SK-N-SH (cell line): ENCODE measurements around the gene GPC4. TPM values are rescaled to one million over a fixed set of nuclear protein-coding genes. Genes with fewer than 3 reads are reported as not detected.

Source experiments
- CTCF ChIA-PET: fragments of 300-600, 350-600 bp; formaldehyde crosslinking; extraction: SDS; loops from one replicate; lab custom pipeline; 2021; lab: Yijun Ruan, JAX
- POLR2A ChIA-PET: fragments of 350-600 bp; sonication (Branson Sonifier 250); formaldehyde crosslinking; extraction: SDS; loops from one replicate; lab custom pipeline; 2020; ENCODE audit warnings: antibody characterized with exemption, inconsistent platforms; lab: Yijun Ruan, JAX
- DNase-seq: peaks from one replicate; pipeline ENCODE4 v3.0.0; 2012
- H2AFZ ChIP-seq: fragments of 200-600 bp; sonication (generic); 2 replicates; pipeline ENCODE4 v1.8.1; 2016; ENCODE audit warnings: antibody characterized with exemption, mild to moderate bottlenecking, low read depth
- H3F3A ChIP-seq: fragments of 200-600 bp; sonication (generic); replicated peaks from 2 replicates; pipeline ENCODE3; 2016; ENCODE audit warnings: antibody characterized with exemption, mild to moderate bottlenecking; ENCODE audit not compliant: insufficient read depth
- H3K27ac ChIP-seq, 2 experiments: fragments of 200-500 bp in 1 of 2; fragments of 200-600 bp in 1 of 2; sonication (Bioruptor generic) in 1 of 2; sonication (generic), shearing (Covaris generic) in 1 of 2; 2 replicates each; pipeline versions ENCODE4 v1.5.1 to v1.6.1; 2014 to 2016; ENCODE audit warnings: low read depth in 2 of 2, inconsistent platforms in 1 of 2, low read length in 1 of 2, mild to moderate bottlenecking in 1 of 2, mixed read lengths in 1 of 2
- H3K27me3 ChIP-seq: fragments of 200-600 bp; sonication (generic), shearing (Covaris generic); 2 replicates; pipeline ENCODE4 v1.6.1; 2016; ENCODE audit warnings: mixed run types; ENCODE audit not compliant: insufficient read depth
- H3K36me3 ChIP-seq, 2 experiments: fragments of 200-500 bp in 1 of 2; fragments of 200-600 bp in 1 of 2; sonication (Bioruptor generic) in 1 of 2; sonication (generic) in 1 of 2; replicated peaks in 1 of 2; 2 replicates each; pipeline versions ENCODE3 to v1.5.1; 2014 to 2016; ENCODE audit warnings: low read length in 1 of 2, mild to moderate bottlenecking in 1 of 2; ENCODE audit not compliant: insufficient read depth in 2 of 2, control insufficient read depth in 1 of 2
- H3K4me1 ChIP-seq, 2 experiments: fragments of 200-500 bp in 1 of 2; fragments of 200-600 bp in 1 of 2; sonication (Bioruptor generic) in 1 of 2; sonication (generic), shearing (Covaris generic) in 1 of 2; 2 replicates each; pipeline versions ENCODE4 v1.5.1 to v1.6.1; 2014 to 2016; ENCODE audit warnings: low read depth in 1 of 2, low read length in 1 of 2, mixed run types in 1 of 2; ENCODE audit not compliant: insufficient read depth in 2 of 2, control insufficient read depth in 1 of 2
- H3K4me2 ChIP-seq: fragments of 200-600 bp; sonication (generic), shearing (Covaris generic); 2 replicates; pipeline ENCODE4 v1.6.1; 2017; ENCODE audit warnings: mixed run types
- H3K4me3 ChIP-seq, 2 experiments: fragments of 200-500 bp in 1 of 2; fragments of 200-600 bp in 1 of 2; sonication (Bioruptor generic) in 1 of 2; sonication (generic), shearing (Covaris generic) in 1 of 2; 2 replicates each; pipeline versions ENCODE4 v1.5.1 to v1.8.1; 2014 to 2016; ENCODE audit warnings: low read depth in 2 of 2, inconsistent platforms in 1 of 2, low read length in 1 of 2, mild to moderate bottlenecking in 1 of 2, mixed read lengths in 1 of 2, moderate library complexity in 1 of 2
- H3K79me2 ChIP-seq: fragments of 200-600 bp; sonication (generic); 2 replicates; pipeline ENCODE4 v1.8.1; 2017; ENCODE audit warnings: mild to moderate bottlenecking; ENCODE audit not compliant: insufficient read depth
- H3K9ac ChIP-seq: fragments of 200-600 bp; sonication (generic); 2 replicates; pipeline ENCODE4 v1.6.1; 2017; ENCODE audit warnings: mixed run types
- H3K9me2 ChIP-seq: fragments of 200-600 bp; sonication (generic); 2 replicates; pipeline ENCODE4 v1.6.1; 2017; ENCODE audit warnings: mixed run types
- H3K9me3 ChIP-seq: fragments of 200-600 bp; sonication (generic); 2 replicates; pipeline ENCODE4 v1.6.1; 2017; ENCODE audit warnings: mixed run types, mild to moderate bottlenecking, moderate library complexity
- H4K20me1 ChIP-seq: fragments of 200-600 bp; sonication (generic); 2 replicates; pipeline ENCODE4 v1.6.1; 2017; ENCODE audit warnings: mild to moderate bottlenecking, mixed run types; ENCODE audit not compliant: insufficient read depth
- ELF1 ChIP-seq: IDR thresholded peaks from 2 replicates; pipeline ENCODE4 v1.4.0; 2012
- FOXJ3 ChIP-seq: sonication (generic); formaldehyde crosslinking; IDR thresholded peaks from 2 replicates; pipeline ENCODE4 v1.5.1; 2020; ENCODE audit warnings: mild to moderate bottlenecking, missing genetic modification reagents
- FOXM1 ChIP-seq: IDR thresholded peaks from 2 replicates; pipeline ENCODE4 v1.4.0; 2012; ENCODE audit warnings: low read depth, mild to moderate bottlenecking
- GABPA ChIP-seq: IDR thresholded peaks from 2 replicates; pipeline ENCODE4 v1.4.0; 2012; ENCODE audit warnings: low read depth, mild to moderate bottlenecking
- GATA2 ChIP-seq: sonication (generic); formaldehyde crosslinking; IDR thresholded peaks from 2 replicates; pipeline ENCODE4 v1.5.0; 2020; ENCODE audit warnings: mild to moderate bottlenecking, missing genetic modification reagents
- MEF2A ChIP-seq: IDR thresholded peaks from 2 replicates; pipeline ENCODE4 v1.4.0; 2012; ENCODE audit warnings: low read depth, borderline replicate concordance
- NFIC ChIP-seq: IDR thresholded peaks from 2 replicates; pipeline ENCODE4 v1.4.0; 2012; ENCODE audit warnings: borderline replicate concordance
- NRF1 ChIP-seq: IDR thresholded peaks from 2 replicates; pipeline ENCODE4 v1.6.1; 2012; ENCODE audit warnings: low read depth, mild to moderate bottlenecking, low read length
- POLR2AphosphoS5 ChIP-seq: IDR thresholded peaks from 2 replicates; pipeline ENCODE4 v1.6.1; 2012; ENCODE audit warnings: low read depth, low read length
- RAD21 ChIP-seq: IDR thresholded peaks from 2 replicates; pipeline ENCODE4 v1.6.1; 2012; ENCODE audit warnings: mild to moderate bottlenecking, low read length
- RXRA ChIP-seq: IDR thresholded peaks from 2 replicates; pipeline ENCODE4 v1.4.0; 2012; ENCODE audit warnings: low read depth, mild to moderate bottlenecking, borderline replicate concordance
- TCF12 ChIP-seq: IDR thresholded peaks from 2 replicates; pipeline ENCODE4 v1.4.0; 2012
- WGBS: methylation state at CpG from one replicate; pipeline ENCODE4 v1.1.6; 2017; ENCODE audit warnings: low lambda C conversion rate; 5-methylcytosine and 5-hydroxymethylcytosine counted together
- polyA plus RNA-seq, 3 experiments: library from polyadenylated mRNA; depleted of rRNA; stranded (reverse); fragments of >200 nt; gene quantifications; 2 replicates each; pipeline ENCODE4 v1.2.3, GENCODE V29; 2012
- TF ChIP-seq, protein P1 (sequence below): fragments of 200-600 bp; sonication (generic); IDR thresholded peaks from 2 replicates; pipeline ENCODE4 v1.6.1; 2017; ENCODE audit warnings: antibody characterized with exemption, mild to moderate bottlenecking, moderate library complexity
- TF ChIP-seq, protein P2 (sequence below): IDR thresholded peaks from 2 replicates; pipeline ENCODE4; 2012
- TF ChIP-seq, protein P3 (sequence below): IDR thresholded peaks from 2 replicates; pipeline ENCODE4 v1.4.0; 2012; ENCODE audit warnings: low read depth, borderline replicate concordance
- TF ChIP-seq, protein P4 (sequence below): IDR thresholded peaks from 2 replicates; pipeline ENCODE4 v1.6.1; 2012; ENCODE audit warnings: mild to moderate bottlenecking, low read depth, low read length, moderate library complexity
- TF ChIP-seq, protein P5 (sequence below): IDR thresholded peaks from 2 replicates; pipeline ENCODE4 v1.4.0; 2012; ENCODE audit warnings: low read depth, borderline replicate concordance

GPC4 gene
- polyA plus RNA-seq, 1 of the 3 experiments (the other 2 are of a cell fraction): 0.16 TPM

DNA sequence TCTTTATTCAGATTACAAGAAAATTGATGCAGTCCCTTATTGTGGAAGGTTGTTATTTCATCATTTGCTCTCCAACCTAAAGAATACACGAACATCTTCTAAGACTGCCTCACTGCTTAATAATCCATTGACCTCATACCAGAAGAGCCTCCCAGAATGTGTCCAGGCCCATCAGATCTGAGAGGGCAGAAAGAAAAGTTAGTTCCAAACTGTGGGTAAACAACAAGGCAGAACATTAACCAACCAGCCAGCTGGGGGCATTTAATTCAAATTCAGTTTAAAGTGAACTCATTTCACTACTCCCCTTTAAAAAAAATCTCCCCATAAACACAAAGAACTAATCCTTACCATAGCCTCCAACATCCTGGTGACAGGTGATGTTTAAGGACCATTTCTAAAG is 13.8 kb downstream of the GPC4 start:
- no peaks in the 10 kb centered on the region for H4K20me1 ChIP-seq
- H3K4me3 ChIP-seq: no peak overlapping the region
- CTCF ChIA-PET: no interaction called here
- no peak overlapping the region for H2AFZ ChIP-seq
- WGBS: 6% methylated on average over 1 of the region's 1 CpG
- no peak overlapping the region for H3K9ac ChIP-seq
- H3K27ac ChIP-seq: no peak overlapping the region
- H3K36me3 ChIP-seq: no peaks in the 10 kb centered on the region
- H3K4me1 ChIP-seq: no peaks in the 10 kb centered on the region
- POLR2A ChIA-PET: no interaction called here
- H3K9me2 ChIP-seq: no peaks in the 10 kb centered on the region
- TF ChIP-seq TCF12 (no peak), RXRA (no peak), RAD21 (no peak), NFIC (no peak)
- TF ChIP-seq, protein P1, sequence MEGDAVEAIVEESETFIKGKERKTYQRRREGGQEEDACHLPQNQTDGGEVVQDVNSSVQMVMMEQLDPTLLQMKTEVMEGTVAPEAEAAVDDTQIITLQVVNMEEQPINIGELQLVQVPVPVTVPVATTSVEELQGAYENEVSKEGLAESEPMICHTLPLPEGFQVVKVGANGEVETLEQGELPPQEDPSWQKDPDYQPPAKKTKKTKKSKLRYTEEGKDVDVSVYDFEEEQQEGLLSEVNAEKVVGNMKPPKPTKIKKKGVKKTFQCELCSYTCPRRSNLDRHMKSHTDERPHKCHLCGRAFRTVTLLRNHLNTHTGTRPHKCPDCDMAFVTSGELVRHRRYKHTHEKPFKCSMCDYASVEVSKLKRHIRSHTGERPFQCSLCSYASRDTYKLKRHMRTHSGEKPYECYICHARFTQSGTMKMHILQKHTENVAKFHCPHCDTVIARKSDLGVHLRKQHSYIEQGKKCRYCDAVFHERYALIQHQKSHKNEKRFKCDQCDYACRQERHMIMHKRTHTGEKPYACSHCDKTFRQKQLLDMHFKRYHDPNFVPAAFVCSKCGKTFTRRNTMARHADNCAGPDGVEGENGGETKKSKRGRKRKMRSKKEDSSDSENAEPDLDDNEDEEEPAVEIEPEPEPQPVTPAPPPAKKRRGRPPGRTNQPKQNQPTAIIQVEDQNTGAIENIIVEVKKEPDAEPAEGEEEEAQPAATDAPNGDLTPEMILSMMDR: no peak
- TF ChIP-seq, protein P2, sequence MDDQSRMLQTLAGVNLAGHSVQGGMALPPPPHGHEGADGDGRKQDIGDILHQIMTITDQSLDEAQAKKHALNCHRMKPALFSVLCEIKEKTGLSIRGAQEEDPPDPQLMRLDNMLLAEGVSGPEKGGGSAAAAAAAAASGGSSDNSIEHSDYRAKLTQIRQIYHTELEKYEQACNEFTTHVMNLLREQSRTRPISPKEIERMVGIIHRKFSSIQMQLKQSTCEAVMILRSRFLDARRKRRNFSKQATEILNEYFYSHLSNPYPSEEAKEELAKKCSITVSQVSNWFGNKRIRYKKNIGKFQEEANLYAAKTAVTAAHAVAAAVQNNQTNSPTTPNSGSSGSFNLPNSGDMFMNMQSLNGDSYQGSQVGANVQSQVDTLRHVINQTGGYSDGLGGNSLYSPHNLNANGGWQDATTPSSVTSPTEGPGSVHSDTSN: no peak
- TF ChIP-seq, protein P3, sequence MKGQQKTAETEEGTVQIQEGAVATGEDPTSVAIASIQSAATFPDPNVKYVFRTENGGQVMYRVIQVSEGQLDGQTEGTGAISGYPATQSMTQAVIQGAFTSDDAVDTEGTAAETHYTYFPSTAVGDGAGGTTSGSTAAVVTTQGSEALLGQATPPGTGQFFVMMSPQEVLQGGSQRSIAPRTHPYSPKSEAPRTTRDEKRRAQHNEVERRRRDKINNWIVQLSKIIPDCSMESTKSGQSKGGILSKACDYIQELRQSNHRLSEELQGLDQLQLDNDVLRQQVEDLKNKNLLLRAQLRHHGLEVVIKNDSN: no peak
- TF ChIP-seq, protein P4, sequence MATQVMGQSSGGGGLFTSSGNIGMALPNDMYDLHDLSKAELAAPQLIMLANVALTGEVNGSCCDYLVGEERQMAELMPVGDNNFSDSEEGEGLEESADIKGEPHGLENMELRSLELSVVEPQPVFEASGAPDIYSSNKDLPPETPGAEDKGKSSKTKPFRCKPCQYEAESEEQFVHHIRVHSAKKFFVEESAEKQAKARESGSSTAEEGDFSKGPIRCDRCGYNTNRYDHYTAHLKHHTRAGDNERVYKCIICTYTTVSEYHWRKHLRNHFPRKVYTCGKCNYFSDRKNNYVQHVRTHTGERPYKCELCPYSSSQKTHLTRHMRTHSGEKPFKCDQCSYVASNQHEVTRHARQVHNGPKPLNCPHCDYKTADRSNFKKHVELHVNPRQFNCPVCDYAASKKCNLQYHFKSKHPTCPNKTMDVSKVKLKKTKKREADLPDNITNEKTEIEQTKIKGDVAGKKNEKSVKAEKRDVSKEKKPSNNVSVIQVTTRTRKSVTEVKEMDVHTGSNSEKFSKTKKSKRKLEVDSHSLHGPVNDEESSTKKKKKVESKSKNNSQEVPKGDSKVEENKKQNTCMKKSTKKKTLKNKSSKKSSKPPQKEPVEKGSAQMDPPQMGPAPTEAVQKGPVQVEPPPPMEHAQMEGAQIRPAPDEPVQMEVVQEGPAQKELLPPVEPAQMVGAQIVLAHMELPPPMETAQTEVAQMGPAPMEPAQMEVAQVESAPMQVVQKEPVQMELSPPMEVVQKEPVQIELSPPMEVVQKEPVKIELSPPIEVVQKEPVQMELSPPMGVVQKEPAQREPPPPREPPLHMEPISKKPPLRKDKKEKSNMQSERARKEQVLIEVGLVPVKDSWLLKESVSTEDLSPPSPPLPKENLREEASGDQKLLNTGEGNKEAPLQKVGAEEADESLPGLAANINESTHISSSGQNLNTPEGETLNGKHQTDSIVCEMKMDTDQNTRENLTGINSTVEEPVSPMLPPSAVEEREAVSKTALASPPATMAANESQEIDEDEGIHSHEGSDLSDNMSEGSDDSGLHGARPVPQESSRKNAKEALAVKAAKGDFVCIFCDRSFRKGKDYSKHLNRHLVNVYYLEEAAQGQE: no peak
- DNase-seq: no peak
- H3F3A ChIP-seq: no peaks in the 10 kb centered on the region
- H3K79me2 ChIP-seq: no peaks in the 10 kb centered on the region
- no peaks in the 10 kb centered on the region for H3K27me3 ChIP-seq
- H3K9me3 ChIP-seq: no peaks in the 10 kb centered on the region
- no peak overlapping the region for H3K4me2 ChIP-seq

DNA sequence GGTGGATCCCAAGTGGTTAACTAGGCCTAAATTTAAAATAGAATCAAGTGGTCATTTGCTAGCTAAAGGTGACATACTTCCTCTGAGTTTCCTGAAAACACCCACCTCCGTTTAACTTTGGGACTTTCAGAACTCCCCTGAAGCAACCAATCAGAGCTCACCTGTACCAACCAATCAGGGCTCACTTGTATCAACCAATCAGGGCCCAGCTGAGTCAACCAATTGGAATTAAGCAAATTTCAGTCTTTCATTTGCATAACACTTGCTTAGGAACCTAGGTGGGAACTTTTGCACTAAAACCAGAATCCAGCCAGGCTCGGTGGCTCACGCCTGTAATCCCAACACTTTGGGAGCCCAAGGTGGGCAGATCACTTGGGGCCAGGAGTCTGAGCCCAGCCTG is 15.9 kb downstream of the GPC4 start:
- Histone ChIP-seq H3K9me3 (no peaks in the 10 kb centered on the region), H3F3A (no peaks in the 10 kb centered on the region), H2AFZ (no peak overlapping the region), H3K9ac (no peak overlapping the region), H3K4me3 (no peak overlapping the region), H3K9me2 (no peaks in the 10 kb centered on the region), H3K79me2 (no peaks in the 10 kb centered on the region), H3K27ac (no peak overlapping the region), H4K20me1 (no peaks in the 10 kb centered on the region), H3K36me3 (no peaks in the 10 kb centered on the region), H3K4me1 (no peaks in the 10 kb centered on the region), H3K27me3 (no peaks in the 10 kb centered on the region), H3K4me2 (no peak overlapping the region)
- CTCF ChIA-PET: no interaction called here
- POLR2A ChIA-PET: no interaction called here
- 38% methylated on average over 1 of the region's 3 CpGs for WGBS
- DNase-seq: no peak
- no peak for TF ChIP-seq GATA2 (CRISPR knock-in tag)
- TF ChIP-seq GABPA: no peak
- TF ChIP-seq FOXM1: no peak
- no peak for TF ChIP-seq FOXJ3
- TF ChIP-seq, protein P2: no peak
- TF ChIP-seq ELF1: no peak
- TF ChIP-seq NRF1: no peak
- no peak for TF ChIP-seq RAD21
- TF ChIP-seq, protein P5, sequence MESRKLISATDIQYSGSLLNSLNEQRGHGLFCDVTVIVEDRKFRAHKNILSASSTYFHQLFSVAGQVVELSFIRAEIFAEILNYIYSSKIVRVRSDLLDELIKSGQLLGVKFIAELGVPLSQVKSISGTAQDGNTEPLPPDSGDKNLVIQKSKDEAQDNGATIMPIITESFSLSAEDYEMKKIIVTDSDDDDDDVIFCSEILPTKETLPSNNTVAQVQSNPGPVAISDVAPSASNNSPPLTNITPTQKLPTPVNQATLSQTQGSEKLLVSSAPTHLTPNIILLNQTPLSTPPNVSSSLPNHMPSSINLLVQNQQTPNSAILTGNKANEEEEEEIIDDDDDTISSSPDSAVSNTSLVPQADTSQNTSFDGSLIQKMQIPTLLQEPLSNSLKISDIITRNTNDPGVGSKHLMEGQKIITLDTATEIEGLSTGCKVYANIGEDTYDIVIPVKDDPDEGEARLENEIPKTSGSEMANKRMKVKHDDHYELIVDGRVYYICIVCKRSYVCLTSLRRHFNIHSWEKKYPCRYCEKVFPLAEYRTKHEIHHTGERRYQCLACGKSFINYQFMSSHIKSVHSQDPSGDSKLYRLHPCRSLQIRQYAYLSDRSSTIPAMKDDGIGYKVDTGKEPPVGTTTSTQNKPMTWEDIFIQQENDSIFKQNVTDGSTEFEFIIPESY: no peak
- TF ChIP-seq, protein P3: no peak
- TF ChIP-seq NFIC: no peak
- TF ChIP-seq POLR2AphosphoS5: no peak
- no peak for TF ChIP-seq MEF2A
